IPS-NIHi11 (cell line): ENCODE measurements around the gene ABCG1.

Experiments used
- DNase-seq: peaks from one replicate; pipeline ENCODE4 v3.0.0; 2012; ENCODE audit warnings: mixed read lengths, low spot score

The ABCG1 gene

GRCh38 chr21:42251654-42252324, 32.8 kb downstream of the ABCG1 start:
- no peak for DNase-seq

- no peak for DNase-seq
Observed at GRCh38 chr21:42252325-42252654, 33.4 kb downstream of the ABCG1 start.

- DNase-seq = no peak
Observed at GRCh38 chr21:42252778-42253340, 33.9 kb downstream of the ABCG1 start.

GRCh38 chr21:42253466-42253865, 34.5 kb downstream of the ABCG1 start:
- DNase-seq = no peak

- DNase-seq = no peak
Observed at GRCh38 chr21:42254083-42254482, 35.1 kb downstream of the ABCG1 start.

- DNase-seq = no peak
Observed at GRCh38 chr21:42254651-42255601, 36.0 kb downstream of the ABCG1 start.

GRCh38 chr21:42255825-42256224, 36.9 kb downstream of the ABCG1 start:
- DNase-seq = no peak

GRCh38 chr21:42256316-42256715, 37.4 kb downstream of the ABCG1 start:
- DNase-seq = no peak

GRCh38 chr21:42257091-42257765, 38.3 kb downstream of the ABCG1 start:
- no peak for DNase-seq

GRCh38 chr21:42258150-42258884, 39.4 kb downstream of the ABCG1 start:
- DNase-seq = peak; percentile 93

- no peak for DNase-seq
Observed at GRCh38 chr21:42258885-42259407, 40.0 kb downstream of the ABCG1 start.

GRCh38 chr21:42260121-42260520, 41.2 kb downstream of the ABCG1 start:
- DNase-seq = no peak

- no peak for DNase-seq
Observed at GRCh38 chr21:42261829-42262200, 42.9 kb downstream of the ABCG1 start.

GRCh38 chr21:42262831-42263231, 43.9 kb downstream of the ABCG1 start:
- DNase-seq = no peak

GRCh38 chr21:42263591-42264131, 44.7 kb downstream of the ABCG1 start:
- peak; percentile 40 for DNase-seq

- DNase-seq = no peak
Observed at GRCh38 chr21:42264245-42265195, 45.6 kb downstream of the ABCG1 start.

GRCh38 chr21:42265231-42265812, 46.4 kb downstream of the ABCG1 start:
- DNase-seq = no peak

- no peak for DNase-seq
Observed at GRCh38 chr21:42266971-42267556, 48.1 kb downstream of the ABCG1 start.

GRCh38 chr21:42269386-42269785, 50.4 kb downstream of the ABCG1 start:
- no peak for DNase-seq
